Left forelimb (tissue), 1 donor: ENCODE results near the gene CNPPD1.

Experiments
- DNase-seq: peaks from one replicate; pipeline ENCODE4 v3.0.0-alpha.2; 2018; ENCODE audit warnings: low spot score

The CNPPD1 gene

DNA sequence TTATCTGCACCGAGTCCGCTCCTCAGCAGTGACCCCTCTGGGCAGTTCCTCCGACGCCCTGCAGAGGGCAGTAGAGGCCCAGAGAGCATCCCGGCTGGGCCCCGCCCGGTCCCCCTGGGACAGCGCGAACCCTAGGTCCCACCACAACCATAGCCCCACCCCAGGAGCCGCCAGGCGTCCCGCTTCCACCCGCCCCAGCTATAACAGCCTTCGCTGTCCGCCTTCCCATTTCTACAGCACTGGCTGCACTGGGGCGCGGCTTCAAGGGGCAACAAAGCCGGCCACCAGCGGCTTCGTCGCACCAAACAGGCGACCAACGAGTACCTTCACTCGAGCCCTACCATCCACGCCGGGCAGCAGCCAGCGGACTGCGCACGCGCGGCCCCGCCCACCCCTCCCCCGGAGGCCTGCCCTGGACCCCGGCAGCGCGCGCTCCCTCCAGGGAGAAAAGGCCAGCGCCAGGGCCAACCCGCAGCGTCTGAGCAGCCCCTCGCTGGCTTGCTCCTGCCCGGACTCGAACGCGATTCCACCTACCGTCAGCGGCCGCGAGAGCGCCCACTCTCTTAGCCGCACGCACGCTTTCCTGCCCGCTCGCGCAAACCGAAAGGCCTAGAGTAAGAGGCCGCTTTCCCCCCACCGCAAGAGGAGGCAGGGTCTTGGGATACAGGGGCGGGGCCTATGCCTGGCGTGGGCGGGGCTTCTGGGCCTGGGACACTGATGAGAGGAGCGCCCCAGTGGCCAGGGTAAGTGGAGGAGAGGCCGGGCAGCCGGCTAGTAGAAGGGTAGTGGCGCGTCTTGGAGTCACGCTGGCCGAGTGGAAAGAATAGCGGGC is 16.3 kb downstream of the CNPPD1 start, which contains the start of gene NHEJ1:
TSS of gene NHEJ1 (minus strand) at position 630 of the 832 bp plus-strand sequence. CDS start 2,453 bp downstream, outside the sequence.
- peak; percentile 97 for DNase-seq

DNA sequence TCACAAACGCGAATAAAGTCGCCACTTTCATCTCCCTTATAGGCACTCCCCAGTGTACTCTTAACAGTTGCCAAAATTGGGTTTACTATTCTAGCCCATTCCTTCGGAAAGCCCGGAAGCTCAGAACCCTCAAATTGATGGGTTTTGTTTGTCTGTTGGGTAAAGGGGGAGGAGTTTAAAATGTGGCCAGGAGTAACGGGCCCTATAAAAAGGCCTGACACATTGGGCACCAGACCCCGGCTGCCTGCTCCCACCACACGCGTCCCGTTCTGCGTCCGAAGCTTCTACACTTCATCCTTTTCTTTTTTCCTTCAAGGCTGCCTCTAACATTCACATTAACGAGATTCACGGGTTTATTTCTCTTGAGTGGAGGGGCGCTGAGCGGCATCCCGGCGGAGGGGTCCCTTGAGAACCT is 16.9 kb downstream of the CNPPD1 start:
- DNase-seq: no peak

DNA sequence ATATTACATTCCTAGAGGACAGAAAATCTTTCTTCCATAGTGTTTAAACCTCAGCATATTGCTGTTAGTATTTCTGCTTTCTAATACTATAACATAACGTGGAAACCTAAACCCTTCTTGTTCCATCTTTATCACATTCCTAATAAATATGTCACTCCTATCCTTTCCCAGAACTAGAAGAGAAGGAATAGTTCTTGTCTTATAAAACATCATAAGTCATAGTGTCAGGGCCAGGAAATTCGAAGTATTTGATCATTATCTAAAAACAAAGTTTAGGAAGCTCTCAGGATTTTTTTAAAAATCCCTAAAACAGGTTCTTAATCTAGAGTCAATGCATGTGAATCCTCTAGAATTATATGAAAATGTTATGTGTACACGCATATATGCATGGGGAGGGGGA is 18.1 kb downstream of the CNPPD1 start:
- no peak for DNase-seq

DNA sequence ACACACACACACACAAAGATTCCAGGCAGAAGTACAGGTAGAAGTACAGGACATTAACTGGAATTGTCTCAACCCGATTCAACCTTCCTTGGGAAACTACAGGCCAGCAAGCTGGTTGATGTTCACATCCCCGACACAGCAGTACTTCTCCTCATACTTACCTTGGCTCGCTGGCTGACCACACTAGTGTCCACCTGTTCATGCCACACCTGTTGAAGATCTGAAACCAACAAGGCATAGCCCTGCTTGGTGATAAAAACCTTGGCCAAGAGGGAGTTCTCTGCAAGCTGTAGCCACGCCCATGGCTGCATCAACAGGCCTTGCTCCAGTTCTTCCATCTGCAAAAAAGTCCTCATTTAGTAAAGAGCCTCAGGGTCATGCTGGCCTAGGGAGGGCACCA is 18.7 kb downstream of the CNPPD1 start:
- DNase-seq: no peak

DNA sequence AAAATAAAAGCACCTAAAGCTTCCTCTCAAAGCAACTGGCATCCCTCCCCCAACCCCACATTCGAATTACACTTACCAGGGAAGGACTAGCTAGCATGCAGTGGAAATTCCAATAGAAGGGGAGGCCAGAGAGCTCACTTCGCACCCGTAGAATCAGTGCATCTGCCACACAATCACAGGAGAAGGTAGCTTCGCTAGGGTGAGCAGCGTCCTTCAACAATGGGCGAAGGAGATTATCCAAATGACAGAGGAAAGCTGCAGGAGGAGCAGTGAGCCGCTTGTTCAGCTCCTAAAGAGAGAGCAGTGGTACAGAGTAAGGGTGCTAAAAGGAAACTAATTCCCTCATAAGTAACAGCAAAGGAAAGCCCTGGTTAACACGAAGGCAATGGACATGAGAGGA is 19.3 kb downstream of the CNPPD1 start:
- no peak for DNase-seq

DNA sequence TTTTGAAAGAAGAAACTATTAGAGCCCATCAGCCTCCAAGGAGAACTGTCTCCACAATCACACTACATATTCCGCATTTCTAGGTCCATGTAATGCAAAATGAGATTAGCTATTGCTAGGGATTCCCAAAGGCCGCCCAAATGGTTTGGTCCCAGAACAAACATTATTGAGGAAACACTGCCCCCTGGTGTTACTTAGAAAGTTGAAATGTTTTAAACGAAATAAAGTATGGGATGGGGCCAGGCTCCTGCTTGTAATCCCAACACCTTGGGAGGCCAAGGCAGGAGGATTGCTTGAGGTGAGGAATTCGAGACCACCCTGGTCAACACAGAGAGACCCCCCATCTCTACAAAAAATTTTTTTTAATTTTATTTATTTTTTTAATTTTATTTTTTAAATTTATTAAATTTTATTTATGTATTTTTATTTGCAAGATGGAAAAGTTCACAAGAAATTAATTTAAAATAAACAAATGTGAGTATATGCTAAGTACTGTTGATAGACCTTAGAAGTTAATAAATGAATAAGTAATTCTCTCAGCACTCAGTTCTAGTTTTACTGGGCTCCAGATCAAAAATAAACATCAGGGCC is 21.6 kb downstream of the CNPPD1 start:
- DNase-seq: no peak

DNA sequence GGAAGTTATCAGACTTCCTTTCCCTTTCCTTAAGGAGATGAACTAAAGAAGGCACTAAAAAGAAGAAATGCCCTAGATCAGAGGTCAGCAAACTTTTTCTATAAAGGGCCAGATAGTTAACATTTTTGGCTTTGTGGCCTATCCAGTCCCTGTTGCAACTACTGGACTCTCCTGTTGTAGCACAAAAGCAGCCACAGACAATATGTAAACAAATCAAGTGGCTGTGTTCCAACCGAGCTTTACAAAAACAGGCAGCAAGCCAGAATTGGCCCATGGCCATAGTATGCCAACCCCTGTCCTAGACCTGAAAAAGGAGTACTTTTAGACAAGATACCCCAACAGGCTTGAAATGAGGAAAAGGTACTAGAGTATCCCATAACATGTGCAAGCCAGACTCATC is 27.1 kb downstream of the CNPPD1 start:
- DNase-seq: no peak

DNA sequence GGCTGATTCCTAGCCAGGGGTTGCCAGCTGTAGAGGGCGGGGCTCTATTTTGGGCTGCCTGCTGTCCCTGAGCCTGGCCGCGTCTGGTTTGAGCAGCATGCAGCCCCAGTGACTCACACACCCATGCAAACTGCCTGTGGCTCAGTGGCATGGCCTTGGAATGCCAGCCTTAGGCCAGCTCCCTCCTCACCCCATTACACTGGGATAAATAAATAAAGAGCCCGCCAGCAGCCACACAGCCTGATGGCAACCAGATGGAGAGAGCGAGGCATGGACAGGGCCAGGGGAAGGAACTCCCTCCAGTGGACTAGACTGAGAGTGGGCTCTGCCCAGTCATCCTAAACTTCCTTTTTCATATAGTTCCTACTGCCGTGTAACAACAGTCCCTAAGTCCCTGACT is 34.4 kb downstream of the CNPPD1 start:
- no peak for DNase-seq

DNA sequence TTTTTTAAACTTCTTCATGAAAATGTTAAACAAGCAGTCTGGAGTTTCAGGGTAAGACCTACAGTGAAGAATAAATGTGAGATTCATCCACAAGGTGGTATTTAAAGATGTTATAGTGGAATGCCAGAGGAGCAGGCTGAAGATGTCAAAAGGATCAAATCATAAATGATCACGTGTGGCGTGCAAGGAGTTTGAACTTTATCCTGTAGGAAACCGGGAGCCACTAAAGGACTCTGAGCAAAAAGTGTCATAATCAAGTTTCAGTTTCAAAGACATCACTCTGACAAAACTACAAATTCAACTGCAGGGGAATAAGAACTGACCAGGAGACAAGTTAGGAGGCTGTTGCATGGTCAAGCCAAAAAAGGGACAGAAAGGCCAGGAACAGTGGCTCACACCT is 36.0 kb downstream of the CNPPD1 start:
- no peak for DNase-seq

DNA sequence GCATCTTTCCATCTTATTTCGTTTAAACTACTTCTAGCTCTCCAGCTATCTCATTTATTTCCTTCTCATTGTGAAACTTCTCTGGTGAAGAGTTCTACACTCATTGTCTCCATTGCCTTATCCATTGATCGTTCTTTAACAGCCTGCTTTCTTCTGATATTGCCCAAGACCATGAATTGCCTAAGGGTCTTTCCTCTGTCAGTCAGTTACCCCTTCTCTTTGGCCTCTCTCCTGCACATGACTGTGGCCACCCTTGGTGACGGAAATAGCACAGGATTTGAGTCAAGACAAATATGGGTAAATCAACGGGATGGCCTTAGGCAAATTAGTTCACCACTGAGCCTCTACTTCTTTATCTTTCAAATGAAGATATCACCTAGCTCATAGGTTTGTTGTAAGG is 42.7 kb downstream of the CNPPD1 start:
- no peak for DNase-seq

DNA sequence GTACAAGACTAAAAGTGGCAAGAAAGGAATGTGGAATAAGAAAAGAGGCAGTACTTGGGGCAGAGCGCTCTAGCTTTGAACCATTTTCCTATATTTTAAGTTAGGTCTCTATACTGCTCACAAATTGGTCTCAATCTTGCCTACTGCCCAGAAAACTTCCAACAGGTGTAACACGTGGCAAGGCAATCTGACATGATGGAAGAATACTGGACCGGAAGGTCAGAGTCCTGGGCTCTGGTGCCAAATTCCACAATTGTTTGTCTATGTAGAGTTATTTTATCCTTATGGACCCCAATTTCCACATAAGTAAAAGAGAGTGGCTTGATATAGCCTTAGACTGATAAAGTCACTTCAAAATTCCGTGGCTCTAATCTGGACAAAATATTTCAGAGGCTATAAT is 45.0 kb downstream of the CNPPD1 start:
- DNase-seq: no peak

DNA sequence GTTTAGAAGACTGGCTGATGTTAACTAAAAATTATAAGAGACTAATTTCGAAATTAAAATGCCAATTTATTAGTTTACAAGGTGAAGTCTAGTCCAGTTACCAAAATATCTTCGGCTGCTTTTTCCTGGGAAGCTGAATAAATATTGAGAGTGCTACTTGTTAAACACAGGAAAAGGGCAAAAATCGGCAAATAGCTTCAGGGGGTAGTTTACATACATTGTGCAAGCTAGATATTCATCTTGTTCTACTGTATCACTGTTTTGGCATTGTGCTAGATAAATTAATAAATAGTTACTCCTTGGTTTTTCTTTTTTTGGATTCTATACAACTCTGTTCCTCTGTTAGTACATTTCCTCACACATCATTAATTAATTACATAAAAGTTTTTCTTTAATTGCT is 45.4 kb downstream of the CNPPD1 start:
- DNase-seq: no peak

DNA sequence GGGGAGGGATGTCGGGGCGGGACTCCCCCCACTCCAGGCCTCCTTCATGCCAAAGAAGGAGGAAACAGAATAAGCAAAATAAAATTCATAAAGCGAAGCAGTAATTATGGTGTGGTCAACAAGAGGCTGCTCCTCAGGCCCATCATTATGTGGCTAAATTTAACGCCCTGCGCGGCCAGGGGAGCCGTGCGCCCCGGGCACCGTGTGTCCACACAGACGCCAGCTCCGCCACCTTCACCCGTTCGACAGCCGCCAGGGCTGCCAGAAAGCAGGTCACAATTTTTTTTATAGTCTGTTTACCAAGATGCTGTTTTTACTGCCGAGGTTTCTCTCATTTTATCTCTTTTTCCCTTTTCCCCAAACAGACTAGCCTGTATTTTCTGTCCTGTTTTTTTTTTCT is 47.1 kb downstream of the CNPPD1 start:
- DNase-seq: no peak

DNA sequence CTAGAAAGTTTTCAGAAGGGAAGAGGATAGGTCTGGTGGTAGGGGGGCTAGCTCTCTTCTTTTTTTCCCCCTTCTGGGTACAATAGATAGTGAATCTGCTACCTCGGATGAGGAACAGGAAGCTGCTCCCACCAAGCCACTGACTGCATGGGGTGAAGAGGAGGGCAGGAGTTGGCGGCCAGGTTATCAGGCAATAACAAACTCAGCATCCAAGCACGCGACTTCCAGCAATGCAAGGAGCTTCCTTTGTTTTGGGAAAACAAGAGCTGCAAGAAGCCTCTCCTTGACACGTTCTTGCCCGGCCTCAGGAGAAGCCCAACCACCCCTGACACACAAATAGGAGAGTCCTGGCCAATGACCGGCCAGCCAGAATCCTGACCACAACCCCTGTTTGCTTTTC is 48.3 kb downstream of the CNPPD1 start:
- no peak for DNase-seq

DNA sequence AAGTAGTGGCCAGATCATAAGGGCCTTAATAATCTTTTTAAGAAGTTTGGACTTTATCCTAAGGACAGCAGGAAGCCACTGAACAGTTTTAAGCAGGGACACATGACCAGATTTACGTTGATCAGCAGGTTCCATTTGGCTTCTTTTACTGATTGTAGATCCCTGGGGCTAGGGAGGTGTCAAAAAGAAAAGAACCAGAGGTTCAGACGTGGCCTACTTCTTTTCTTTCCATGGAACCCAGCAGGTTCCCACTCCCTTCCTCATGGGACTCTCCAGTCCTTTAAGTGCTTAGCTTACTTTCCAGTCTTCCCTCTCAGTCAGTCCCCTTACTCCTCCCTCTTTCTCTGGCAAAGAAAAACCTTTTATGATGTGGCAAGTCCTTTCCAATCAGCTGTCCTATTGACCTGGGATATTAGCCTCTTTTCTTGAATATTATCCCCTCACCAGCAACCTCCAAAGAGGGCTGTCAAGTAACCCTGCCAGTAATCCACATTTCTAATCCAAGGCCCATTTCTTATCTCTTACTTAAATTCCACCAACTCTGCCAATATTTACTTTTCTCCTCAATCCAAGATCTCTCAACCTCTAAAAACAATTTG is 49.6 kb downstream of the CNPPD1 start:
- no peak for DNase-seq

DNA sequence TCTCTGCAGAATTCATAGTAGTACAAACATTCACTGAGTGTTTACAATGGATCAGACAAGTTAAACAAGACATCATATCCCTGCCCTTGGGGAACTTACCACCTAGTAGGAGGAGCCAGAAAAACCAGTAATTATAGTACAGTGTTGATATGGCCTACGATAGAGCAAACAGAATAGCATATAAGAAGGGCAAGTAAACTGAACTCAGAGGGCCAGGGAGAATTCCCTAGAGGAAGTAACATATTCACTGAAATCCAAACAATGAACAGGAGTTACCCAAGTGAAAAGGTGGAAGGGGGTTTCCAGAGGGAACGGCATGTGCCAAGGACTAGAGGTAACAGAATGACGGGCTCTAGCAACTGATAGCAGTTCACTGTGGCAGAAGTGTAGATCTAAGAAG is 50.2 kb downstream of the CNPPD1 start:
- no peak for DNase-seq

DNA sequence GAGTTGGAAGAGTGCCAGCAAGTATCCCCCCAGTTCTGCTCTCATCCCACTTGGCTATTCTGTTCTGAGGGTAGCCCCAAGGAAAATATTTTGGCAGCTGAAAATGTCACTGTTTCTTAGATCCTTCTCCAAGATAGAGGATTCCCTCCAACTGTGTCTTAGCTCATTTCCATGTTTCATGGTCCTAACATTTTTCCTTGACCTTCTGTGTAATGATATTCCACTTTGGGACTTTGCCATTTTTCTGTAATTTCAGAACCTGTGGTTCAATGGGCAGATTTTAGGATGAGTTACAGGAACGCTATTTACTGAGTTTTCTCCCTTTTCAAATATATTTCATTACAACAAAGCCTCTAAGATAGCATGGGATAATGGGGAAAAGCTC is 50.8 kb downstream of the CNPPD1 start:
- no peak for DNase-seq

DNA sequence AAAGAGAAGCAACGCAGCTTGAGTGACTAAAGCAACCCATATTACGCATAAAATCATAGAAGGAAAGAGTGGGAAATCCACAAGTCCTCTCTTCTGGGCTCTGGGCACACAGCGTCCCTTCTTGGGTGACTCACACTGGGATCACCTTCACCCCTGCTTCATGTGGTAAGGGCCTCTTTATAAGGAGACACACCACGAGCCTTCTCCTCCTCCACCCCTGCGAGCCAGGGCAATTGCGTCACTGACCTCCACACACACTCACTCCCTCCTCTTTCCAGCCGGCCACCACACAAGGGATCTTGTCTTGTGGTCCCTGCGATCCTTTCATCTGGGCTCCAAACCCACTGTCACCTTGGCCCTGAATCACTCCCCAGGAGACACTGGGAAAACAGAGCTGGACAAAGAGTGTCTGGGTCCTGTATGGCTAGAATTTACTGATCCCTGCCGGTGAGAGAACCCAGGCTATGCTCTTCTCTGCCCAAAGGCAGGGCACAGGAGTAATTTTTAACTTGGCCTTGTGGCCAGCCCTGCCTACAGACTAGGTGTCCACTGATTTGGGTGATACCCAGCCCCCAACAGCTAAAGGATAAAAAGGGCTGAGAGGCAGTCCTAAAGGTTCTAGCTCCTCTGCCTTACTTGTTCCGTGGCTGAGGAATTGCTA is 51.4 kb downstream of the CNPPD1 start:
- DNase-seq: no peak

DNA sequence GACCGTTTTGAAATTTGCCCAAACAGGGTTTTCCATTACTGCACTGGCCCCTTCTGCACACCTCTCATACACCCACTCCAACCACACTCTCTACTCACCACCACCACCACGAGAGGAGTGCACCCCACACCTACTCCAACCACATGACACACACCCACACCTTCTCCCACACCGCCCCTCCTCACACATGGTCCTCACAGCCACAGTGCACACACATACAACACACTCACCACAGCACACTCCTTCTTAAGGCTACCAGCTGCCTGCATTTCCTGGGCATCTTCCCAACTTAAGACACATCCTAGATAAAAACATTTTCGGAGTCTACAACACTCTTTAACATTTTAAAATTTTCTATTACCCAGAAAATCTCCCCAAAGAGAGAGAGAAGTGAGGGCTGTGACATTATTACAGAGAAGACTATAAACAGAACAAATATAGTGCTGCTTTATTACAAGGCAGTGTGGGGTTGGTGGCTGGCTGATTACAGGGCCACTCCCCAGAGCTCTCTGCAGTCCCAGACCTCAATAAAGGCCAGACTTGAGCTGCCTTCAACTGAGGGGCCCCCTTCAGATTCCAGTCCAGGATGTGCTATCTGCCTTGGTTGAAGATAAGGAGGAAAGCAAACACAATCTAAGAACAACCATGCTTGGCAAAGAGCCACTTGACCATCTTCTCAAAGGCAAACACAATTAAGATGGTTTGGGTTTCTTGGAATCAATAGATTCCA is 52.2 kb downstream of the CNPPD1 start:
- DNase-seq: no peak

DNA sequence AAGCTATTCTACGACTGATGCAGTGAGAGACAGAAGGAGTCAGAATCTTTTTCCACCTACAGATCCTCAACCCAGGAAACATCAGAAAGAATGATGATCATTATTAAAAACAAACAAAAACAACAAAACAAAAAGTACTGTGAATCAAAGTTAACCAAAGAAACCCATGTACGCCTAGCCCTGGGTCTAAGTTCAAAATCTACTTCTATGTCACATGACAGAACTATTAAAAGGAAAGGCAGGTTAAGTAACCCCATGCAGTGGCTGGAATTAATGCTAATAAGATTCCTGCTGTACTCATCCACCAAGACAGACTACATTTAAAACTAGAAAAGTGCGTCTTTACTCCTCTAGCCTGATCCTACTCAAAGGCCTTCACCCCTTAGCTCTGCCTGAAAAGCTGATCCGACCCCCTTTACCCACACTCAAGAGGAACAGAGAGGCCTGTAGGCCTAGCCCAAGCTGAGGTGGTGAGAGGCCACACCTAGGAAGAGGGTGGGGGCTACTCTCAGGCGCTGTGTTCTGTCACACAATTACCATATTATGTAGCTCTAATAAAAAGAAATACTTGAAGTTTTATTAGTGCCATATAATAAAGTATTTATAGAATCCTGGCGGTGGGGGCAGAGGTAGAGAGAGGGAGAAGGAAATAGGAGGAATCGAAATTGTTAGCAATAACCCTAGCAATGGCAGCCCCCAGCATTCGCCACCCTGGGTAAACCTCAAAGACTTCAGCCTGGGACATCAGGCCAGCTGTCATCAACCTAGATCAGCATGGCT is 53.2 kb downstream of the CNPPD1 start:
- DNase-seq: no peak

DNA sequence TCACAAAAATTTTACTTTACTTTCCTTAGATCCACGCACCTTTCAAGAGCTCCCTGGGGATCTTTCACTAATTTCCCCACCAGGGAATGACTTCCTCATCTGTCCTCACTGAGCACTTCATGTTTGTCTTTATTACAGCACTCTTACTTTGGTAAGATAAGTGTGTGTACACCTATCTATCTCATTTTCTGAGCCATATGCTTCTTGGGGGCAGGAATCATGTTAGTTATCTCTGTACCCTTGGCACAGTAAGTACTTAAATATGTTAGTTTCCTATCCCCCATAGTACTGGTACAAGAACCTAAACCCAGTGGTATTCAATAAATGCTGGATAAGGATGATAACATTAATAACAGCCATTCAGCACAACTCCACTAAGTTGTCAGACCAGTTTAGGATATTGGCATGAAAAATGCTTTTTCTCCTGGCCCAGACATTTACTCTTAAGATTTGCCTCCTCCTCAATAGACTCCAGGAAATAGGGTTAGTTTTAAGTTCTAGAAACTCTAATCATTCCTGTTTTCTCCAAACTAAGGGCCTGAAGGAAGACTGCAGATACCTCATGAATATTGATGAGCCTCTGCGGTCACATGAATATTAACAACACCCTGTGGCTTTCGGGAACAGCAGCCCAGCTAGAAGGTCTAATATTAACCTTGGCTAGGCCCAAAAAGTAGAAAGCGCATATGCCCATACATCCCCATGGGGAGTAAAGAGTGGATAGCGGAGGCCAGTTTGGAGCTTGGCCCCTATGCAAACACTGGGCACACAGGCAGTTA is 54.3 kb downstream of the CNPPD1 start:
- no peak for DNase-seq
